K562 (cell line): ENCODE results near the gene MMP7. TPM values are rescaled to one million over a fixed set of nuclear protein-coding genes. Genes with fewer than 3 reads are reported as not detected.

Experiments used
- ATAC-seq: fragments of 200-7000 bp; cut with Tn5 transposase; 3 replicates; pipeline ENCODE4 v1.9.1; 2020; ENCODE audit warnings: moderate library complexity
- BruUV-seq: library from RNA; stranded (reverse); fragments of 400-500 nt; replicated peaks from 2 replicates; lab custom pipeline; 2021; lab: Mats Ljungman, UMichigan
- CTCF ChIA-PET: fragments of 300-600 bp; formaldehyde crosslinking; extraction: SDS; loops from one replicate; lab custom pipeline; 2021; ENCODE audit warnings: low intra/inter-chr PET ratio; lab: Yijun Ruan, JAX
- POLR2A ChIA-PET: fragments of 300-600, 350-650 bp; sonication (Branson Sonifier 250); formaldehyde crosslinking; extraction: SDS; loops from one replicate; lab custom pipeline; 2021; ENCODE audit warnings: antibody characterized with exemption, inconsistent platforms; lab: Yijun Ruan, JAX
- DNase-seq, 4 experiments: peaks; one replicate each; pipeline versions ENCODE4 v3.0.0 to v3.0.0-alpha.2; 2011 to 2018; ENCODE audit warnings: low spot score in 3 of 4, mixed read lengths in 3 of 4; ENCODE audit errors: extremely low read depth in 1 of 4
- FAIRE-seq: peaks from 2 replicates; lab custom pipeline; 2011; peaks lifted over from hg19 to GRCh38; lab: Jason Lieb, UNC
- H2AFZ ChIP-seq: 2 replicates; pipeline ENCODE4 v1.6.0; 2011; ENCODE audit warnings: low read depth, low read length, control low read depth, inconsistent platforms
- H3K27ac ChIP-seq: fragments of 200-600 bp; 3 replicates; pipeline ENCODE4 v1.8.0; 2011; ENCODE audit warnings: low read depth, mild to moderate bottlenecking, control low read depth, inconsistent platforms, low read length, moderate library complexity, mixed read lengths; ENCODE audit errors: extremely low read depth
- H3K27me3 ChIP-seq, 2 experiments: fragments of 300-600 bp in 1 of 2; 2 replicates in 1 of 2; 3 replicates in 1 of 2; pipeline versions ENCODE4 v1.6.0 to v1.8.0; 2011; ENCODE audit warnings: inconsistent platforms in 2 of 2, low read length in 2 of 2, mild to moderate bottlenecking in 1 of 2, mixed read lengths in 1 of 2, moderate library complexity in 1 of 2; ENCODE audit not compliant: control insufficient read depth in 2 of 2, insufficient read depth in 2 of 2
- H3K36me3 ChIP-seq: fragments of 300-600 bp; 3 replicates; pipeline ENCODE4 v1.8.0; 2011; ENCODE audit warnings: mild to moderate bottlenecking, low read length, inconsistent platforms; ENCODE audit not compliant: control insufficient read depth, insufficient read depth
- H3K4me1 ChIP-seq, 2 experiments: fragments of 200-600 bp in 1 of 2; replicated peaks in 1 of 2; 2 replicates in 1 of 2; 3 replicates in 1 of 2; pipeline versions ENCODE4 v1.5.1 to v1.8.0; 2011; ENCODE audit warnings: inconsistent platforms in 2 of 2, low read length in 2 of 2, mild to moderate bottlenecking in 1 of 2, mixed read lengths in 1 of 2, moderate library complexity in 1 of 2; ENCODE audit not compliant: control insufficient read depth in 2 of 2, insufficient read depth in 2 of 2
- H3K4me2 ChIP-seq: 2 replicates; pipeline ENCODE4 v1.6.1; 2011; ENCODE audit warnings: low read length, control low read depth, inconsistent platforms, mixed read lengths; ENCODE audit not compliant: insufficient read depth
- H3K4me3 ChIP-seq: fragments of 200-600 bp; sonication (generic), shearing (Covaris generic); 2 replicates; pipeline ENCODE4 v1.5.1; 2016; ENCODE audit warnings: control low read depth, inconsistent platforms
- H3K79me2 ChIP-seq: fragments of 200-600 bp; 3 replicates; pipeline ENCODE4 v1.8.0; 2011; ENCODE audit warnings: low read length, inconsistent platforms; ENCODE audit not compliant: control insufficient read depth, insufficient read depth
- H3K9ac ChIP-seq, 2 experiments: 2 replicates each; pipeline versions ENCODE4 v1.6.0 to v1.6.1; 2011; ENCODE audit warnings: low read depth in 2 of 2, low read length in 2 of 2, control low read depth in 1 of 2, inconsistent platforms in 1 of 2, mild to moderate bottlenecking in 1 of 2, mixed read lengths in 1 of 2; ENCODE audit not compliant: insufficient read depth in 1 of 2
- H3K9me1 ChIP-seq: one replicate; pipeline ENCODE4 v1.6.0; 2011; ENCODE audit warnings: inconsistent platforms, mild to moderate bottlenecking, low read length, moderate library complexity; ENCODE audit not compliant: control insufficient read depth, insufficient read depth
- H3K9me3 ChIP-seq: replicated peaks from 2 replicates; pipeline ENCODE4 v1.5.1; 2011; ENCODE audit warnings: low read depth, low read length, inconsistent platforms; ENCODE audit not compliant: control insufficient read depth, insufficient read depth
- H4K20me1 ChIP-seq: replicated peaks from 2 replicates; pipeline ENCODE4 v1.6.1; 2011; ENCODE audit warnings: low read length, inconsistent platforms, mixed read lengths; ENCODE audit not compliant: control insufficient read depth, insufficient read depth
- E2F4 ChIP-seq: sonication (generic); formaldehyde crosslinking; IDR thresholded peaks from 2 replicates; pipeline ENCODE4 v1.8.0; 2022; ENCODE audit warnings: mild to moderate bottlenecking, low read depth, missing genetic modification reagents
- ESRRB ChIP-seq: fragments of 250-450 bp; sonication (Bioruptor Pico); IDR thresholded peaks from 2 replicates; pipeline ENCODE4 v1.5.0; 2020; ENCODE audit warnings: mild to moderate bottlenecking, moderate library complexity, borderline replicate concordance
- FOXA1 ChIP-seq: fragments of 450-650 bp; IDR thresholded peaks from 2 replicates; pipeline ENCODE4 v1.6.1; 2016; ENCODE audit warnings: mild to moderate bottlenecking, borderline replicate concordance
- GATAD2A ChIP-seq: fragments of 450-650 bp; IDR thresholded peaks from 2 replicates; pipeline ENCODE4 v1.6.1; 2017
- HLTF ChIP-seq: fragments of 450-650 bp; IDR thresholded peaks from 2 replicates; pipeline ENCODE4 v1.6.1; 2016
- NFIC ChIP-seq: fragments of 450-650 bp; IDR thresholded peaks from 2 replicates; pipeline ENCODE4 v1.6.1; 2017; ENCODE audit warnings: mild to moderate bottlenecking, inconsistent platforms
- SMARCE1 ChIP-seq: fragments of 450-650 bp; IDR thresholded peaks from 2 replicates; pipeline ENCODE4 v1.7.1; 2016; ENCODE audit warnings: mild to moderate bottlenecking
- TAF9B ChIP-seq: fragments of 450-650 bp; IDR thresholded peaks from 2 replicates; pipeline ENCODE4 v1.6.1; 2018; ENCODE audit warnings: mild to moderate bottlenecking; ENCODE audit not compliant: partially characterized antibody
- TBL1XR1 ChIP-seq, 2 experiments: IDR thresholded peaks; 2 replicates each; pipeline ENCODE4 v1.6.1; 2012; ENCODE audit warnings: improper control_type of control experiment in 2 of 2, low read length in 2 of 2, mild to moderate bottlenecking in 1 of 2
- TFAM ChIP-seq: fragments of 250-450 bp; sonication (Bioruptor Pico); conservative IDR thresholded peaks from 2 replicates; pipeline ENCODE4 v1.5.0; 2021; ENCODE audit warnings: mild to moderate bottlenecking, moderate library complexity
- TSC22D4 ChIP-seq: fragments of 450-650 bp; IDR thresholded peaks from 2 replicates; pipeline ENCODE4 v1.6.1; 2016; ENCODE audit warnings: missing genetic modification characterization, missing biosample characterization, control low read depth
- WGBS: fragments of 100-300 bp; shearing (Covaris generic); methylation state at CpG from one replicate; pipeline ENCODE4 v1.1.6; 2016; ENCODE audit warnings: low coverage, mixed read lengths; ENCODE audit not compliant: insufficient coverage; ENCODE audit errors: missing lambda C conversion rate; 5-methylcytosine and 5-hydroxymethylcytosine counted together
- in situ Hi-C: fragments of 300-500 bp; cut with MboI; formaldehyde crosslinking; loops from 4 replicates; pipeline ENCODE4 v1.15.0; 2018; ENCODE audit warnings: inconsistent platforms, mixed read lengths
- intact Hi-C: fragments of 100-400 bp; cut with micrococcal nuclease; formaldehyde crosslinking; loops from 2 replicates; pipeline ENCODE4 v1.14.2; 2022
- polyA plus RNA-seq, 8 experiments: library from polyadenylated mRNA; depleted of rRNA in 4 of 8; stranded (reverse) in 5 of 8; unstranded in 3 of 8; fragments of >200 nt; fragmentation: Nextera tagmentation in 2 of 8; fragmentation: Illumina TruSeq in 1 of 8; extraction: Ambion mirVana in 2 of 8; extraction: Trizol in 1 of 8; gene quantifications; 2 replicates each; pipeline versions ENCODE4 v1.2.1 to v1.2.3, GENCODE V29; 2011 to 2014; ENCODE audit warnings: inconsistent platforms in 1 of 8, missing spikeins in 1 of 8
- total RNA-seq, 7 experiments: library from RNA; depleted of rRNA in 6 of 7; stranded (reverse); fragments of >200 nt in 6 of 7; fragmentation: Illumina TruSeq in 2 of 7; extraction: Trizol in 2 of 7; gene quantifications; 2 replicates each; pipeline versions ENCODE4 v1.2.1 to v1.2.3, GENCODE V29; 2011 to 2021; ENCODE audit warnings: low replicate concordance in 1 of 7
- TF ChIP-seq, protein P1 (sequence below), 2 experiments: fragments of 150-350 bp in 1 of 2; IDR thresholded peaks; 2 replicates each; pipeline ENCODE4 v1.6.1; 2012 to 2016; ENCODE audit warnings: low read depth in 2 of 2, low read length in 2 of 2, mild to moderate bottlenecking in 1 of 2, moderate library complexity in 1 of 2
- TF ChIP-seq, protein P2 (sequence below): sonication (generic); formaldehyde crosslinking; IDR thresholded peaks from 2 replicates; pipeline ENCODE4 v1.8.0; 2023; ENCODE audit warnings: mild to moderate bottlenecking, missing genetic modification reagents
- TF ChIP-seq, protein P3 (sequence below): fragments of 250-450 bp; sonication (Bioruptor Pico); IDR thresholded peaks from 2 replicates; pipeline ENCODE4 v1.4.0; 2020; ENCODE audit warnings: borderline replicate concordance

The MMP7 gene
- total and polyA plus RNA-seq, 9 of the 15 experiments (the other 6 are each of a cell fraction or from before 2014, with no cell fraction given): 0.13 TPM; not detected in 8

DNA sequence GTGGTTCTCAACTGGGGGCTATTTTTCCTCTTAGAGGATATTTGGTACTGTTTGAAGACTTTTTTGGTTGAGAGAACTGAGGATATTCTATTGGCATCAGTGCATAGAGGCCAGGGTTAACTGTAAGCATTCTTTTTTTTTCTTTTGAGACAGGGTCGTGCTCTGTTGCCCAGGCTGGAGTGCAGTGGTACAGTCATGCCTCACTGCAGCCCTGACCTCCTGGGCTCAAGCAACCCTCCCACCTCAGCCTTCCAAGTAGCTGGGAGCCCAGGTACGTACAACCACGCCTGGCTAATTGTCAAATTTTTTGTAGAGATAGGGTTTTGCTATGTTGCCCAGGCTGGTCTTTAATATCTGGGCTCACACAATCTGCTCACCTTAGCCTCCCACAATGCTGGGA, 12.9 kb downstream of the MMP7 start:
- Histone ChIP-seq H3K9me3 (no peaks in the 10 kb centered on the region), H3K79me2 (no peaks in the 10 kb centered on the region), H4K20me1 (no peaks in the 10 kb centered on the region), H3K4me1 (no peaks in the 10 kb centered on the region), H3K27ac (no peak overlapping the region), H2AFZ (no peak overlapping the region), H3K4me2 (no peak overlapping the region), H3K9ac (no peak overlapping the region), H3K4me3 (no peak overlapping the region), H3K27me3 (peaks cover 4 to 8% of the 10 kb centered on the region in 2 experiments; a peak in 3 of 5 replicates), H3K9me1 (no peaks in the 10 kb centered on the region), H3K36me3 (no peaks in the 10 kb centered on the region)
- intact Hi-C loops (loop anchor here (5.0 kb wide), 1 partner anchor 230 kb away; no protein-coding TSS in a partner anchor), in situ Hi-C loops (no loop called here)
- POLR2A ChIA-PET: interaction anchor here (0.6 kb wide), 1 partner anchor 232 kb away, joined by 4 read pairs; no protein-coding TSS in a partner anchor
- no peak for DNase-seq
- 0% methylated on average over 3 of the region's 3 CpGs for WGBS
- CTCF ChIA-PET: no interaction called here
- ATAC-seq: no peak
- no TSS peak for BruUV-seq
- no peak for FAIRE-seq
- TF ChIP-seq, protein P1, sequence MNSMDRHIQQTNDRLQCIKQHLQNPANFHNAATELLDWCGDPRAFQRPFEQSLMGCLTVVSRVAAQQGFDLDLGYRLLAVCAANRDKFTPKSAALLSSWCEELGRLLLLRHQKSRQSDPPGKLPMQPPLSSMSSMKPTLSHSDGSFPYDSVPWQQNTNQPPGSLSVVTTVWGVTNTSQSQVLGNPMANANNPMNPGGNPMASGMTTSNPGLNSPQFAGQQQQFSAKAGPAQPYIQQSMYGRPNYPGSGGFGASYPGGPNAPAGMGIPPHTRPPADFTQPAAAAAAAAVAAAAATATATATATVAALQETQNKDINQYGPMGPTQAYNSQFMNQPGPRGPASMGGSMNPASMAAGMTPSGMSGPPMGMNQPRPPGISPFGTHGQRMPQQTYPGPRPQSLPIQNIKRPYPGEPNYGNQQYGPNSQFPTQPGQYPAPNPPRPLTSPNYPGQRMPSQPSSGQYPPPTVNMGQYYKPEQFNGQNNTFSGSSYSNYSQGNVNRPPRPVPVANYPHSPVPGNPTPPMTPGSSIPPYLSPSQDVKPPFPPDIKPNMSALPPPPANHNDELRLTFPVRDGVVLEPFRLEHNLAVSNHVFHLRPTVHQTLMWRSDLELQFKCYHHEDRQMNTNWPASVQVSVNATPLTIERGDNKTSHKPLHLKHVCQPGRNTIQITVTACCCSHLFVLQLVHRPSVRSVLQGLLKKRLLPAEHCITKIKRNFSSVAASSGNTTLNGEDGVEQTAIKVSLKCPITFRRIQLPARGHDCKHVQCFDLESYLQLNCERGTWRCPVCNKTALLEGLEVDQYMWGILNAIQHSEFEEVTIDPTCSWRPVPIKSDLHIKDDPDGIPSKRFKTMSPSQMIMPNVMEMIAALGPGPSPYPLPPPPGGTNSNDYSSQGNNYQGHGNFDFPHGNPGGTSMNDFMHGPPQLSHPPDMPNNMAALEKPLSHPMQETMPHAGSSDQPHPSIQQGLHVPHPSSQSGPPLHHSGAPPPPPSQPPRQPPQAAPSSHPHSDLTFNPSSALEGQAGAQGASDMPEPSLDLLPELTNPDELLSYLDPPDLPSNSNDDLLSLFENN (IDR thresholded peaks at IDR 0.05; ENCODE audit: low read depth in 2 of 2, low read length in 2 of 2): no peak
- TF ChIP-seq TFAM (no peak), HLTF (no peak), SMARCE1 (no peak), NFIC (no peak), TSC22D4 (tag) (no peak), E2F4 (CRISPR knock-in tag) (no peak), ESRRB (CRISPR knock-in tag) (no peak), FOXA1 (no peak), TBL1XR1 (IDR thresholded peaks at IDR 0.05; ENCODE audit: low read length in 2 of 2) (no peak), TAF9B (no peak), GATAD2A (no peak)
- TF ChIP-seq, protein P2, sequence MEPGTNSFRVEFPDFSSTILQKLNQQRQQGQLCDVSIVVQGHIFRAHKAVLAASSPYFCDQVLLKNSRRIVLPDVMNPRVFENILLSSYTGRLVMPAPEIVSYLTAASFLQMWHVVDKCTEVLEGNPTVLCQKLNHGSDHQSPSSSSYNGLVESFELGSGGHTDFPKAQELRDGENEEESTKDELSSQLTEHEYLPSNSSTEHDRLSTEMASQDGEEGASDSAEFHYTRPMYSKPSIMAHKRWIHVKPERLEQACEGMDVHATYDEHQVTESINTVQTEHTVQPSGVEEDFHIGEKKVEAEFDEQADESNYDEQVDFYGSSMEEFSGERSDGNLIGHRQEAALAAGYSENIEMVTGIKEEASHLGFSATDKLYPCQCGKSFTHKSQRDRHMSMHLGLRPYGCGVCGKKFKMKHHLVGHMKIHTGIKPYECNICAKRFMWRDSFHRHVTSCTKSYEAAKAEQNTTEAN (CRISPR knock-in tag): no peak
- TF ChIP-seq, protein P3, sequence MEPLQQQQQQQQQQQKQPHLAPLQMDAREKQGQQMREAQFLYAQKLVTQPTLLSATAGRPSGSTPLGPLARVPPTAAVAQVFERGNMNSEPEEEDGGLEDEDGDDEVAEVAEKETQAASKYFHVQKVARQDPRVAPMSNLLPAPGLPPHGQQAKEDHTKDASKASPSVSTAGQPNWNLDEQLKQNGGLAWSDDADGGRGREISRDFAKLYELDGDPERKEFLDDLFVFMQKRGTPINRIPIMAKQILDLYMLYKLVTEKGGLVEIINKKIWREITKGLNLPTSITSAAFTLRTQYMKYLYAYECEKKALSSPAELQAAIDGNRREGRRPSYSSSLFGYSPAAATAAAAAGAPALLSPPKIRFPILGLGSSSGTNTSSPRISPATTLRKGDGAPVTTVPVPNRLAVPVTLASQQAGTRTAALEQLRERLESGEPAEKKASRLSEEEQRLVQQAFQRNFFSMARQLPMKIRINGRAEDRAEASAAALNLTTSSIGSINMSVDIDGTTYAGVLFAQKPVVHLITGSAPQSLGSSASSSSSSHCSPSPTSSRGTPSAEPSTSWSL (CRISPR knock-in tag): no peak
